GM12892 (cell line): Measurements from ENCODE around the gene RGS16.

Experiments used
- DNase-seq: peaks from one replicate; pipeline ENCODE4 v3.0.0; 2011; ENCODE audit not compliant: insufficient read length
- FAIRE-seq: peaks from 2 replicates; lab custom pipeline; 2011; peaks lifted over from hg19 to GRCh38; lab: Jason Lieb, UNC
- POLR2A ChIP-seq: IDR thresholded peaks from 2 replicates; pipeline ENCODE4 v1.6.1; 2011; ENCODE audit warnings: low read depth, low read length, control low read depth
- POLR2AphosphoS5 ChIP-seq: IDR thresholded peaks from 2 replicates; pipeline ENCODE4 v1.6.1; 2011; ENCODE audit warnings: low read depth, low read length, control low read depth
- TAF1 ChIP-seq: IDR thresholded peaks from 2 replicates; pipeline ENCODE4 v1.6.1; 2011; ENCODE audit warnings: low read depth, mild to moderate bottlenecking, control low read depth, low read length, borderline replicate concordance

RGS16 gene

DNA sequence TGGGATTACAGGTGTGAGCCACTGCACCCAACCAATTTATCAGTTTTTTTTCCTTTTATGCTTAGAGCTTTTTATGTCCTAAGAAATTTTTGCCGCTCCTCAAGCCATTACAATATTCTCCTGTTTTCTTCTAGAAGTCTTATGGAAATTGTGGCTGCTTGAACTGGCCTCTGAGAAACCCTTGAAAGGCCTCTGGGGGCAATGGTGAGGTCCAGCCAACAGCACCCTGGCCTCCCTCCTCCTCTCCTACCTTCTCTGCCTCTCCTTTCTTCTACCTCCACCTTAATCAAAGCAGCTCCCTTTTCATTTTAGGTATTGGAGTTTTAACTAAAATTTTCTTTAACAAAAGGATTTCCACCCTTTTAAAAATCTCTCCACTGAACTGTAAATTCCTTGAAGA is 24.5 kb upstream of the RGS16 start:
- TF ChIP-seq TAF1 (no peak), POLR2AphosphoS5 (no peak), POLR2A (no peak)
- no peak for FAIRE-seq
- no peak for DNase-seq

GRCh38 chr1:182627622-182628021 is 23.4 kb upstream of the RGS16 start:
- DNase-seq (no peak), FAIRE-seq (no peak)
- TF ChIP-seq TAF1 (no peak), POLR2AphosphoS5 (no peak), POLR2A (no peak)

GRCh38 chr1:182626527-182626926 is 22.3 kb upstream of the RGS16 start:
- FAIRE-seq (no peak), DNase-seq (no peak)
- TF ChIP-seq POLR2A (no peak), TAF1 (no peak), POLR2AphosphoS5 (no peak)

DNA sequence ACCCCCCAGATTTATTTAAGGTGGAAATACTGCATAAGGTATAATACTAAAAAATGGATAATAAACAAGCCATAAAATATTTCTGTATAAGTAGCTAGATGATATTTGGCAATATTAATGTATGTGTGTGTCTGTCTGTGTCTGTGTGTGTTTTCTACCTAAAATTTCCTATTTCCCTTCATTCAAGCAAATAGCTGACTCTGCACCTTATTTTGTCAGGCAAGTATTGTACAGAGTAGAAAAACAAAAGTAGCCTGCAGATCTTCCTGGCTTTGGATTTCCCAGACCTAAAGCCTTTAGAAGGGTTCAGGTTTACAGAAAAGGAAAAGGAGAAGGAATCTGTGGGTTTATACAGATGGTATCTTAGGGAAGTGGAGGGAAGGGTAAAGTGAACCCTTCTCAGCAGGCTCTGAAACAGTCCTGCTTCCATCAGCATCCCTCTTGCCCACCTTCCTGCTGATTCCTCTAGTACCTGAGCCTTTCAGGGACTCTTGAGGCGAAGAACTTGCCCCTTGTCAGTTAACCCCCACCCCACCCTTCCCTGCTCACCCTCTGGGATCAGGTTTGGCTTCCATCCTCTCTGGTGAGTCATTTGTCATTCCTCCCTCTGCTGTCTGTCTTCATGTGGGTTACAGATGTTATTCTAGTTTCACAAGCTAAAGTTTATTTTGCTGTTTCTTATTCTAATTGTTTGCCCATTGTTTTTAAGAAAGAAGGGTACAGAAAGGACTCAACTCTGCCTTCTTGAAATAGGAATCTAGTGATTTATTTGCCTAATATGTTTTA is 21.7 kb upstream of the RGS16 start:
- TF ChIP-seq POLR2A, result no peak
- no peak for TF ChIP-seq TAF1
- TF ChIP-seq POLR2AphosphoS5, result no peak
- FAIRE-seq (no peak), DNase-seq (no peak)

- no peak for FAIRE-seq
- DNase-seq, result no peak
- no peak for TF ChIP-seq POLR2AphosphoS5
- TF ChIP-seq TAF1, result no peak
- no peak for TF ChIP-seq POLR2A
These were observed 20.8 kb upstream of the RGS16 start for GRCh38 chr1:182625024-182625423.

DNA sequence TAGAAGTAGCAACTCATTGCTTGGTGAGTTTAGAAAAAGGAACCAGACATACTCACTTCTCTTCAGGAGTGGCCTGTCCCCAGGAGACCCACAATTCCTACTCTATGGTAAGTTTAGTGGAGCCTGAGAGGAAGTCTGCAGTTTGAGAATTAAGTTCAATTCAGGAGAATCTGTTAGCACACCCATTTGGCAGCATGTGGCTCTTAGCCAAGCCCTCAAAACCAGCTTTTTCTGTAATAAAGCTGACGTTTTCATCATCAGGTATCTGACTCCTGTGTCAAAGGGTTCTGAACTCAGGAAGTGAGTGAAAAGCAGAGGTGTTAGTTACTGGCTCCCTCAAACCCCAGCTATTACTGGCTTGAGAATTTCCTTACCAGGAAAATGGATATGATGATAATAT is 20.4 kb upstream of the RGS16 start:
- DNase-seq, result no peak
- FAIRE-seq, result no peak
- TF ChIP-seq POLR2AphosphoS5, result no peak
- no peak for TF ChIP-seq POLR2A
- no peak for TF ChIP-seq TAF1

DNA sequence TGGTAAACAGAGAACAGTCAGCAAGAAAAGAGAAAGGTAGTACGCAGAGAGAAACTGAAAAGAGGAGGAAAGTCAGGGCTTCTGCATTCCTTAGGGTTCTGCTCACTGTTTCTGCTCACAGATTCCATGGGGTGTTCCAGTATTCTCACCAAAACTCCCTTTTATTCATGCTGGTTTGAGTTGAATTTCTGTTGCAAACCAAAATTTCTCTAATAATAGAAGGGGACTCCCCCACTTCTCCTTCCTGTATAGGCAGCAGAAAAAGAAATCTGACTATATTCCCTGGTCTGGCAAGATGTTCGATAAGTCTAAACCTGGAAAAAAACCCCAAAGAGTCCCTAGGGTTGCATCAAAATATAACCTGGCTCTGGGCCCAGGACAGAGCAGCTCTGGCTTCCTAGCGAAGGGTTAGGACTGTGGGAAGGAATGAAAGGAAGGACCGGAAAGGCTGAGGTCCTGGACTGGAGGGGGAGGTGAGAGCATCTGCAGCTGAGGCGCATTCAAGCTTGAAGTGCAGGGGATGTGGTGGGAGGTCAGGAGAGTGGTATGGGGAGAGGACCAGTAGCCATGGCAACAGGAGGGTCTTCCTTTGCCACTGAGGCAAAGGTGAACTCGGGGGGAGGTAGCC is 18.8 kb upstream of the RGS16 start:
- peak; percentile 27; the same call in 1 of the 2 replicates for TF ChIP-seq POLR2A
- TF ChIP-seq POLR2AphosphoS5, result peak; percentile 48; the same call in 1 of the 2 replicates
- TF ChIP-seq TAF1, result peak; percentile 43; the same call in 1 of the 2 replicates
- FAIRE-seq, result peak; percentile 95
- no peak for DNase-seq

- DNase-seq (no peak), FAIRE-seq (peak; percentile 67)
- no peak for TF ChIP-seq POLR2A
- no peak for TF ChIP-seq TAF1
- no peak for TF ChIP-seq POLR2AphosphoS5
These were observed 17.7 kb upstream of the RGS16 start for GRCh38 chr1:182621906-182622305.

DNA sequence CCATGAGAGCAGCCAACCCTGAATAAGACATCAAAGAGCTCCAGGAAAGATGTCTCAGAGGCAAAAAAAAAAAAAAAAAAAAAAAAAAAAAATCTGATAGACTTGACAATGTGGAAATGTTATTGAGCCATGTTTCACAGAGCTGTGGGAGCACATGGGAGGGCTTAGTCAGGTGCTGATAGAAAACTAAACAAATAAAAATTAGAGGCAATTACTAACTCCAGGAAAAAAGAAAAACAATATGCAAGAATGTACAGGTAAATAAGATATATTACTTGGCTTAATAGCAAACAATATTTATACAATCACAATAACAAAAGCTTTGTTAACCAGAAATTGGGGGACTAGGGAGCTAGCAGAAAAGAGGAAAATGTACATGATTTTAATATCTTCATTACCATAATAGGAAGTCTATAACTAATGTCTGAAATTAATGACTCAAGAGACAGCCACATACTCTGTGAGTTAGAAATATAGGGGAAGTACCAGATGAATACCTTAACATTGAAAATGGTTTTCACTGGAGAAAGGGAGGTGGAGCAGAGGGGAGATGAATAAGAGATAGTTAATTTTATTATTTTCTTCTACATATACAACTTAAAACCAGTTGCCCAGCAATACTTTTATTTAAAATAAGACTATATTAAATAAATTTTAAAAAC is 16.9 kb upstream of the RGS16 start:
- DNase-seq (no peak), FAIRE-seq (no peak)
- TF ChIP-seq POLR2AphosphoS5 (no peak), TAF1 (no peak), POLR2A (no peak)

DNA sequence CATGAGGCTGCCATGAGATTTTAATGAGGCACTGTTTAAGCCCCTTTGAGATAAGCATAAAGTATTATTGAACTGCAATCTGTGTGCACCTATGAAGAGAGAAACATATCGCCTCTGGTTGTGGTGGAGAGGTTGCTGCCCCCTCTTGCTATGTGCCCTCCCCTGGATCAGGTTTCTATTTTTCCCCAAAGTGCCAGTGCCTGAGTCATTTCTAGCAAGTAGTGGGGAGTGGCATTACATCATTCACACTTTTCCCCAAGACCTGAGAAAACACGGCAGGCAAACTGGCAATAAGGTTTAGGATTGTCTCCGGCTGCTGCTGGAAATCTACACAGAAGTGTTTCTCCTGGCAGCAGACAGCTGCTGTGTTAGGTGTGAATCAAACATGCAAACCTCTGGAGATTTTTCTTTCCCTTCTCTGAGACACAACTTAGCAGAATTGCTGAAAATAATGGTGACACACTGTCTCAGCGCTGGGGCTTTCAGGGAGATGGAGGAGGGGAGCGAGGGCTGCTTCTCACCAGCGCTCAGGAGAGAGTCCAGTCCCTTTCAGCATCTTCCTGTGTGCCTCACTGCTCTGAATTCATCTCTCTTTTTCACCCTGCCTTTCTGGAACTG is 13.7 kb upstream of the RGS16 start:
- DNase-seq (no peak), FAIRE-seq (no peak)
- TF ChIP-seq POLR2AphosphoS5, result no peak
- no peak for TF ChIP-seq POLR2A
- no peak for TF ChIP-seq TAF1

- no peak for TF ChIP-seq POLR2A
- TF ChIP-seq TAF1, result no peak
- TF ChIP-seq POLR2AphosphoS5, result no peak
- no peak for DNase-seq
- no peak for FAIRE-seq
These were observed 12.8 kb upstream of the RGS16 start for GRCh38 chr1:182617014-182617429.
